ENCODE results near the gene KRT8.

Gene KRT8

GRCh38 chr12:52924764-52925716 lies 20.2 kb upstream of the KRT8 start:
- Histone ChIP-seq H3K36me3 (ENCODE audit: control insufficient read depth, insufficient read depth, low read length) (no peaks in the 10 kb centered on the region), H3K27ac (ENCODE audit: low read depth, low read length) (peak overlapping the region; percentile 85; the same call in 1 of the 2 replicates), H3K4me1 (ENCODE audit: control insufficient read depth, insufficient read depth, low read length) (peaks cover 54% of the 10 kb centered on the region), H3K4me3 (ENCODE audit: low read depth, low read length) (peak overlapping the region; percentile 3; the same call in 1 of the 2 replicates), H3K9me3 (ENCODE audit: control insufficient read depth, insufficient read depth, low read depth, low read length) (no peaks in the 10 kb centered on the region), H3K27me3 (ENCODE audit: control insufficient read depth, insufficient read depth, low read length) (no peaks in the 10 kb centered on the region), H3K9ac (ENCODE audit: low read length) (peak overlapping the region; percentile 77)

- Histone ChIP-seq H3K27ac (ENCODE audit: low read depth, low read length) (no peak overlapping the region), H3K9me3 (ENCODE audit: control insufficient read depth, insufficient read depth, low read depth, low read length) (no peaks in the 10 kb centered on the region)
Observed at GRCh38 chr12:52921488-52922165, 16.8 kb upstream of the KRT8 start.

DNA sequence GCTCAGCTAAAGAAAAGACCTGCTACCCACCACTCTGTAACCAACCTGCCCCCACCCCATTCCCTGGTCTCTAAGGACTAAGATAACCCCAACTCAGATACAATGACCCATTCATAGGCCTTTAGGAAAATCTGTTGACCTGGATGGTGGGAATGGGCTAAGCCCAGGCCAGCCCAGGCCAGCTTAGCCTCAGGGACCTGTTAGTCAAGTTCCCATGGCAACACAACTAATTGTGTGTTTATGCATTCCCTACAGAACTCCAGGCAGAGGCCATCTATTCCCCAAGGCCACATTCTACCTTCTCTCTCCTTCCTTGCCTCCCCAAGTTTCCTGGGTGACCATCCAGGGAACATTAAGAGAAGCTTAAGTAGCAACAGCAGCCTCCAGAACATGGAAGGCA lies 16.1 kb upstream of the KRT8 start:
- no peak overlapping the region for H3K9ac ChIP-seq (ENCODE audit: low read length)
- H3K9me3 ChIP-seq (ENCODE audit: control insufficient read depth, insufficient read depth, low read depth, low read length) = no peaks in the 10 kb centered on the region
- no peaks in the 10 kb centered on the region for H3K27me3 ChIP-seq (ENCODE audit: control insufficient read depth, insufficient read depth, low read length)
- no peak overlapping the region for H3K4me3 ChIP-seq (ENCODE audit: low read depth, low read length)
- H3K4me1 ChIP-seq (ENCODE audit: control insufficient read depth, insufficient read depth, low read length) = peaks cover 29% of the 10 kb centered on the region
- H3K27ac ChIP-seq (ENCODE audit: low read depth, low read length) = no peak overlapping the region
- H3K36me3 ChIP-seq (ENCODE audit: control insufficient read depth, insufficient read depth, low read length) = no peaks in the 10 kb centered on the region

More at GRCh38 chr12:52921488-52922165, 16.8 kb upstream of the KRT8 start:
- H3K27me3 ChIP-seq (ENCODE audit: control insufficient read depth, insufficient read depth, low read length) = no peaks in the 10 kb centered on the region
- H3K36me3 ChIP-seq (ENCODE audit: control insufficient read depth, insufficient read depth, low read length) = no peaks in the 10 kb centered on the region
- H3K4me3 ChIP-seq (ENCODE audit: low read depth, low read length) = no peak overlapping the region
- peaks cover 36% of the 10 kb centered on the region for H3K4me1 ChIP-seq (ENCODE audit: control insufficient read depth, insufficient read depth, low read length)
- no peak overlapping the region for H3K9ac ChIP-seq (ENCODE audit: low read length)

DNA sequence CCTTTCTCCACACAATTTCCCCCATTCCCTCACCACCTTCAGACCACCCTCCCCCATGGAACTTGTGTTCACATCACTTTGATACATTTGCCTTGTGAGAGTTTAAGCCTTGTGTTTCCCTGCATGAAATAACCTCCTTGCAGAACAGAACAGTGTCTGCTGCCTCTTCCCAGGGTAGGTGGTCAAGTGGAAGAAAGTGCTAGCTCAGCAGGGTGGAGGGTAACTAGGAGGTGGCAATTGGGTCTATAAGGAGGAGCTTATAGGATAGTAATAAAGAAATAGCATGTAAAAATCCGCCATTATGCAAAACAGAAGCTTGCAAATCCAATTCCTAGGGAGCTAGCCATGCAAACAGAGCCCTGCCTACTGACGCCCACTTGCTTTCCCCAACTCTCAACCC lies 13.9 kb upstream of the KRT8 start:
- Histone ChIP-seq H3K4me3 (ENCODE audit: low read depth, low read length) (no peak overlapping the region), H3K36me3 (ENCODE audit: control insufficient read depth, insufficient read depth, low read length) (no peaks in the 10 kb centered on the region), H3K4me1 (ENCODE audit: control insufficient read depth, insufficient read depth, low read length) (peaks cover 15% of the 10 kb centered on the region; the same call in 1 of the 2 replicates), H3K27me3 (ENCODE audit: control insufficient read depth, insufficient read depth, low read length) (no peaks in the 10 kb centered on the region), H3K9ac (ENCODE audit: low read length) (no peak overlapping the region), H3K9me3 (ENCODE audit: control insufficient read depth, insufficient read depth, low read depth, low read length) (no peaks in the 10 kb centered on the region), H3K27ac (ENCODE audit: low read depth, low read length) (no peak overlapping the region)

DNA sequence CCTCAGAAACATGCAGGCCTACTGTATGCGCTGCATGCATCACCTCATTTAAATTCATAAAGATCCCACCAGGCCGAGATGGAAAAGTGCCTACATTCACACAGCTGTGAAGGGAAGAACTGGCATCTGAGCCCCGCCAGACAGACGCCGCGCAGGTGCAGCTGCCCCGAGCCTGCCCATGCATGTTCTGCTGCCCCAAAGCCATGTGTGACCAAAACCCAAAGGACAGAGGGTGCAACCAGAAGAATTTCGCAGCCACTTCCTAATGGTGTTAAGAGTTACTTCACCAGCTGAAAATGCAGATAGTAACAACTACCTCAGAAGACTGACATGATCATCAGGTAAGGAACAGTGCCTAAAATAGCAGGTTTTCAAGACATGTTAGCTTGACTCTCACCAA lies 13.5 kb upstream of the KRT8 start:
- H3K9ac ChIP-seq (ENCODE audit: low read length) = no peak overlapping the region
- no peak overlapping the region for H3K4me3 ChIP-seq (ENCODE audit: low read depth, low read length)
- H3K27me3 ChIP-seq (ENCODE audit: control insufficient read depth, insufficient read depth, low read length) = no peaks in the 10 kb centered on the region
- H3K4me1 ChIP-seq (ENCODE audit: control insufficient read depth, insufficient read depth, low read length) = peaks cover 15% of the 10 kb centered on the region; the same call in 1 of the 2 replicates
- no peaks in the 10 kb centered on the region for H3K36me3 ChIP-seq (ENCODE audit: control insufficient read depth, insufficient read depth, low read length)
- no peak overlapping the region for H3K27ac ChIP-seq (ENCODE audit: low read depth, low read length)
- no peaks in the 10 kb centered on the region for H3K9me3 ChIP-seq (ENCODE audit: control insufficient read depth, insufficient read depth, low read depth, low read length)

DNA sequence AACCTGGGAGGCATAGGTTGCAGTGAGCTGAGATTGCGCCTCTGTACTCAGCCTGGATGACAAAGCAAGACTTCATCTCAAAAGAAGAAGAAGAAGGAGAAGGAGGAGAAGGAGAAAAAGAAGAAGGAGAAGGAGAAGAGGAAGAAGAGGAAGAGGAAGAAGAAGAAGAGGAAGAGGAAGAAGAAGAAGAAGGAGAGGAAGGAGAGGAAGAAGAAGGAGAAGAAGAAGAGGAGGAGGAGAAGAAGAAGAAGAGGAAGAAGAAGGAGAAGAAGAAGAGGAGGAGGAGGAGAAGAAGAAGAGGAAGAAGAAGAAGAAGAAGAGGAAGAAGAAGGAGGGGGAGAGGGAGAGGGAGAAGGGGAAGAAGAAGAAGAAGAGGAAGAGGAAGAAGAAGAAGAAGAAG lies 12.9 kb upstream of the KRT8 start:
- Histone ChIP-seq H3K27ac (ENCODE audit: low read depth, low read length) (no peak overlapping the region), H3K27me3 (ENCODE audit: control insufficient read depth, insufficient read depth, low read length) (no peaks in the 10 kb centered on the region), H3K9ac (ENCODE audit: low read length) (no peak overlapping the region), H3K36me3 (ENCODE audit: control insufficient read depth, insufficient read depth, low read length) (no peaks in the 10 kb centered on the region), H3K9me3 (ENCODE audit: control insufficient read depth, insufficient read depth, low read depth, low read length) (no peaks in the 10 kb centered on the region), H3K4me1 (ENCODE audit: control insufficient read depth, insufficient read depth, low read length) (peaks cover 12% of the 10 kb centered on the region; the same call in 1 of the 2 replicates), H3K4me3 (ENCODE audit: low read depth, low read length) (no peak overlapping the region)

DNA sequence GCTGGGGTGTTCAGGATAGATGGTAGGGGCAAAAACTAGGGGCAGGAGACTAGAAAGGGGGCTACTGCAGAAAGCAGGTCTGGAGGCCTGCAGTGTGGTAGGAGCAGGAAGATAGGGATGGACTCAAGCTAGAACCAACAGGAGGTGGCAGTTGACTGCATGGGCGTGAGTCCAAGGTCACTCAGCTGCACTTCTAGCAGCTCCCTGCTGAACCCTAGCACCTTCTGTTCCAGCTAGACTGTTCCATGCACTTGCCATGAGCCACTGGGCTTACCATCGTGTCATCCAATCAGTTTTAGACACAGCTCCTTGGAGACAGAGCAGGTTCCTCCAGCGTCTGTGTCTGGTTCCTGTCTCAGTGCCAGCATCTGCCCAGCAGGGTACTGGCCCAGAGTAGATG lies 11.3 kb upstream of the KRT8 start:
- Histone ChIP-seq H3K4me3 (ENCODE audit: low read depth, low read length) (no peak overlapping the region), H3K27me3 (ENCODE audit: control insufficient read depth, insufficient read depth, low read length) (no peaks in the 10 kb centered on the region), H3K36me3 (ENCODE audit: control insufficient read depth, insufficient read depth, low read length) (no peaks in the 10 kb centered on the region), H3K9ac (ENCODE audit: low read length) (no peak overlapping the region), H3K4me1 (ENCODE audit: control insufficient read depth, insufficient read depth, low read length) (peaks cover 7% of the 10 kb centered on the region; the same call in 1 of the 2 replicates), H3K27ac (ENCODE audit: low read depth, low read length) (no peak overlapping the region), H3K9me3 (ENCODE audit: control insufficient read depth, insufficient read depth, low read depth, low read length) (no peaks in the 10 kb centered on the region)

GRCh38 chr12:52915637-52916036 lies 10.8 kb upstream of the KRT8 start:
- Histone ChIP-seq H3K4me1 (ENCODE audit: control insufficient read depth, insufficient read depth, low read length) (peaks cover 4% of the 10 kb centered on the region; the same call in 1 of the 2 replicates), H3K27ac (ENCODE audit: low read depth, low read length) (no peak overlapping the region), H3K27me3 (ENCODE audit: control insufficient read depth, insufficient read depth, low read length) (no peaks in the 10 kb centered on the region), H3K9ac (ENCODE audit: low read length) (no peak overlapping the region), H3K4me3 (ENCODE audit: low read depth, low read length) (no peak overlapping the region), H3K9me3 (ENCODE audit: control insufficient read depth, insufficient read depth, low read depth, low read length) (no peaks in the 10 kb centered on the region), H3K36me3 (ENCODE audit: control insufficient read depth, insufficient read depth, low read length) (no peaks in the 10 kb centered on the region)

GRCh38 chr12:52914576-52915121 lies 9.8 kb upstream of the KRT8 start:
- Histone ChIP-seq H3K4me1 (ENCODE audit: control insufficient read depth, insufficient read depth, low read length) (peaks cover 11% of the 10 kb centered on the region), H3K27me3 (ENCODE audit: control insufficient read depth, insufficient read depth, low read length) (no peaks in the 10 kb centered on the region), H3K9ac (ENCODE audit: low read length) (no peak overlapping the region), H3K9me3 (ENCODE audit: control insufficient read depth, insufficient read depth, low read depth, low read length) (no peaks in the 10 kb centered on the region), H3K4me3 (ENCODE audit: low read depth, low read length) (no peak overlapping the region), H3K36me3 (ENCODE audit: control insufficient read depth, insufficient read depth, low read length) (no peaks in the 10 kb centered on the region), H3K27ac (ENCODE audit: low read depth, low read length) (no peak overlapping the region)

DNA sequence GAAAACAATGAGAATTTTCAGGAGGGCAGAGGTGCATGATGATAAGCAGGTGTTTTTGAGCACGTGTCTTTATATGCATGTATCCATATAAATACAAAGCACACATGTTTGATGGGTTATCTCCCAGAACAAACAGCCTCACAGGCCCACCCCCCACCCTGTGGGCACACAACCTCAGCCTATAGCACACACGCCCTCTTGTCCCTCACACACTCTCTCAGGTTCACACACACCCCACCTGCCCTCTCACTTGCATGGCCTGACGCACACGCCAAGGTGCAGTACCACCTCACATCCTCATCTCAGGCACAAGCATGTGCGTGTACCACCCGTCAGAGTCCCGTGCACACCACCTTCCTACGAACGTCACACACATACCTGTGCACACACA lies 8.6 kb upstream of the KRT8 start:
- H3K4me1 ChIP-seq (ENCODE audit: control insufficient read depth, insufficient read depth, low read length) = peaks cover 24% of the 10 kb centered on the region
- no peaks in the 10 kb centered on the region for H3K9me3 ChIP-seq (ENCODE audit: control insufficient read depth, insufficient read depth, low read depth, low read length)
- no peak overlapping the region for H3K27ac ChIP-seq (ENCODE audit: low read depth, low read length)
- no peak overlapping the region for H3K9ac ChIP-seq (ENCODE audit: low read length)
- H3K4me3 ChIP-seq (ENCODE audit: low read depth, low read length) = no peak overlapping the region
- no peaks in the 10 kb centered on the region for H3K36me3 ChIP-seq (ENCODE audit: control insufficient read depth, insufficient read depth, low read length)
- H3K27me3 ChIP-seq (ENCODE audit: control insufficient read depth, insufficient read depth, low read length) = no peaks in the 10 kb centered on the region

All from HUES6 (cell line).